Effector CD4-positive, alpha-beta T cell (primary cell): ENCODE results near the gene ATG9B.

ENCODE experiments used
- DNase-seq: peaks from one replicate; pipeline ENCODE4 v3.0.0-alpha.2; 2020

The ATG9B gene

GRCh38 chr7:150977382-150978125, 46.7 kb downstream of the ATG9B start:
- no peak for DNase-seq

- no peak for DNase-seq
Measured at GRCh38 chr7:150976529-150977381, 47.5 kb downstream of the ATG9B start.

GRCh38 chr7:150975536-150976319, 48.6 kb downstream of the ATG9B start:
- no peak for DNase-seq

GRCh38 chr7:150974468-150975391, 49.6 kb downstream of the ATG9B start:
- DNase-seq = peak; percentile 74

GRCh38 chr7:150973571-150974451, 50.5 kb downstream of the ATG9B start:
- DNase-seq = no peak

GRCh38 chr7:150972741-150973140, 51.6 kb downstream of the ATG9B start:
- DNase-seq = no peak

GRCh38 chr7:150972023-150972468, 52.2 kb downstream of the ATG9B start:
- no peak for DNase-seq

- DNase-seq = no peak
Measured at GRCh38 chr7:150971242-150972022, 52.9 kb downstream of the ATG9B start.

- DNase-seq = no peak
Measured at GRCh38 chr7:150970424-150970823, 53.9 kb downstream of the ATG9B start.

GRCh38 chr7:150969475-150969874, 54.8 kb downstream of the ATG9B start:
- no peak for DNase-seq

- no peak for DNase-seq
Measured at GRCh38 chr7:150968734-150969372, 55.4 kb downstream of the ATG9B start.

GRCh38 chr7:150968056-150968733, 56.1 kb downstream of the ATG9B start:
- no peak for DNase-seq

GRCh38 chr7:150967349-150967748, 56.9 kb downstream of the ATG9B start:
- DNase-seq = no peak

GRCh38 chr7:150966002-150966401, 58.3 kb downstream of the ATG9B start:
- DNase-seq = no peak

GRCh38 chr7:150965273-150965830, 58.9 kb downstream of the ATG9B start:
- DNase-seq = no peak
